ENCODE data around the gene PANK3. TPM values are rescaled to one million over a fixed set of nuclear protein-coding genes. Genes with fewer than 3 reads are reported as not detected.

PANK3 gene
- total and polyA plus RNA-seq, 4 donors, result 10.9 to 79.4 (median 42.4) TPM

- no peak for TF ChIP-seq HNF4A (conservative IDR thresholded peaks at IDR 0.05)
- no peak for TF ChIP-seq JUND (IDR thresholded peaks at IDR 0.05)
- TF ChIP-seq RXRA (IDR thresholded peaks at IDR 0.05), result no peak
- TF ChIP-seq, protein P1, sequence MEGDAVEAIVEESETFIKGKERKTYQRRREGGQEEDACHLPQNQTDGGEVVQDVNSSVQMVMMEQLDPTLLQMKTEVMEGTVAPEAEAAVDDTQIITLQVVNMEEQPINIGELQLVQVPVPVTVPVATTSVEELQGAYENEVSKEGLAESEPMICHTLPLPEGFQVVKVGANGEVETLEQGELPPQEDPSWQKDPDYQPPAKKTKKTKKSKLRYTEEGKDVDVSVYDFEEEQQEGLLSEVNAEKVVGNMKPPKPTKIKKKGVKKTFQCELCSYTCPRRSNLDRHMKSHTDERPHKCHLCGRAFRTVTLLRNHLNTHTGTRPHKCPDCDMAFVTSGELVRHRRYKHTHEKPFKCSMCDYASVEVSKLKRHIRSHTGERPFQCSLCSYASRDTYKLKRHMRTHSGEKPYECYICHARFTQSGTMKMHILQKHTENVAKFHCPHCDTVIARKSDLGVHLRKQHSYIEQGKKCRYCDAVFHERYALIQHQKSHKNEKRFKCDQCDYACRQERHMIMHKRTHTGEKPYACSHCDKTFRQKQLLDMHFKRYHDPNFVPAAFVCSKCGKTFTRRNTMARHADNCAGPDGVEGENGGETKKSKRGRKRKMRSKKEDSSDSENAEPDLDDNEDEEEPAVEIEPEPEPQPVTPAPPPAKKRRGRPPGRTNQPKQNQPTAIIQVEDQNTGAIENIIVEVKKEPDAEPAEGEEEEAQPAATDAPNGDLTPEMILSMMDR (IDR thresholded peaks at IDR 0.05; ENCODE audit: low read depth, low read length, missing input control), result no peak
These were observed 27.0 kb downstream of the PANK3 start (continued) for GRCh38 chr5:168552146-168552545.

DNA sequence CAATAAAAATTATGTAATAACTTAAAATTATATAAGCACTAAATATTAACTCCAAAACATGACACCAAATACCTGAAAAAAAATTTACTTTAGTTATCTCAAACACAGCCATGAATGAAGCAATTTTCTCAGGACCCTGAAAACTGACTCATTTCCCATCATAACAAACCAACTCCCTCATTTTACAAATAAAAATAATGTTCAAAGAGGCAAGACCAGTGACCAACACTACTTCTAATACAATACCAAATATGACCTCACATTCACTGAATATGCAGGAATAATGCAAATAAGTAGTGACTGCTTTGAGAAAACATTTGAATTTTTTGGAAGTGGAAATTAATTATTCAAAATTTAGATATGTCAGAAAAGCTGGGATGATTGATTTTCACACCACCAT lies 28.5 kb downstream of the PANK3 start:
- DNase-seq (ENCODE audit: low spot score), result no peak
- Histone ChIP-seq H3K27ac (ENCODE audit: low read depth in 1 of 2, low read length in 2 of 2) (no peak overlapping the region), H3K9ac (ENCODE audit: low read depth in 1 of 2, low read length in 2 of 2) (no peak overlapping the region), H3K4me1 (ENCODE audit: control insufficient read depth in 4 of 4, insufficient read depth in 4 of 4, low read length in 3 of 4) (no peaks in the 10 kb centered on the region), H3K27me3 (ENCODE audit: control insufficient read depth in 4 of 4, insufficient read depth in 4 of 4, low read length in 3 of 4) (no peaks in the 10 kb centered on the region), H3K4me3 (ENCODE audit: low read depth in 1 of 3, low read length in 3 of 3) (no peak overlapping the region), H3K9me3 (ENCODE audit: control insufficient read depth in 4 of 4, low read length in 3 of 4) (no peaks in the 10 kb centered on the region), H3K36me3 (ENCODE audit: control insufficient read depth in 4 of 4, insufficient read depth in 3 of 4, low read depth in 1 of 4, low read length in 3 of 4) (peaks cover 1 to 20% (median 15%) of the 10 kb centered on the region in 4 donors)
- TF ChIP-seq, protein P1 (IDR thresholded peaks at IDR 0.05; ENCODE audit: low read depth, low read length, missing input control), result no peak
- TF ChIP-seq RAD21 (IDR thresholded peaks at IDR 0.05) (no peak), SP1 (IDR thresholded peaks at IDR 0.05) (no peak), EGR1 (IDR thresholded peaks at IDR 0.05; ENCODE audit: low read depth in 2 of 2) (no peak), JUND (IDR thresholded peaks at IDR 0.05) (no peak)

DNA sequence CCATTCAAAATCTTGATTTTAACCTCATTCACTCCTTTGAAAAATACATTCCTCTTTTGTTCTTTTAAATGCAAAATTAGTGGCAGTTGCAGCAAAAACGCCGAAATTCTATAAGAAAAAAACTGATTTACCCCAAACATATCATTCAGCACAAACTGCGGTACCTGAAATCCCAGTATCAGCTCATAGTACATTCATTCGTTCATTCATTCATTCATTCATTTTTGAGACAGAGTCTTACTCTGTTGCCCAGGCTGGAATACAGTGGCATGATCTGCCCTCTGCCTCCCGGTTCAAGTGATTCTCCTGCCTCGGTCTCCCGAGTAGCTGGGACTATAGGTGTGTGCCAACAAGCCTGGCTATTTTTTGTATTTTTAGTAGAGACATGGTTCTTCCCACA lies 29.6 kb downstream of the PANK3 start:
- Histone ChIP-seq H3K4me3 (ENCODE audit: low read depth in 1 of 3, low read length in 3 of 3) (no peak overlapping the region), H3K9ac (ENCODE audit: low read depth in 1 of 2, low read length in 2 of 2) (no peak overlapping the region), H3K4me1 (ENCODE audit: control insufficient read depth in 4 of 4, insufficient read depth in 4 of 4, low read length in 3 of 4) (no peaks in the 10 kb centered on the region), H3K36me3 (ENCODE audit: control insufficient read depth in 4 of 4, insufficient read depth in 3 of 4, low read depth in 1 of 4, low read length in 3 of 4) (peaks cover 0 to 17% (median 15%) of the 10 kb centered on the region in 4 donors), H3K9me3 (ENCODE audit: control insufficient read depth in 4 of 4, low read length in 3 of 4) (no peaks in the 10 kb centered on the region), H3K27me3 (ENCODE audit: control insufficient read depth in 4 of 4, insufficient read depth in 4 of 4, low read length in 3 of 4) (no peaks in the 10 kb centered on the region), H3K27ac (ENCODE audit: low read depth in 1 of 2, low read length in 2 of 2) (no peak overlapping the region)
- TF ChIP-seq ATF3 (IDR thresholded peaks at IDR 0.05), result no peak
- TF ChIP-seq RXRA (IDR thresholded peaks at IDR 0.05), result no peak
- TF ChIP-seq HNF4A (conservative IDR thresholded peaks at IDR 0.05), result no peak
- no peak for TF ChIP-seq FOXA2 (IDR thresholded peaks at IDR 0.05)
- TF ChIP-seq, protein P2, sequence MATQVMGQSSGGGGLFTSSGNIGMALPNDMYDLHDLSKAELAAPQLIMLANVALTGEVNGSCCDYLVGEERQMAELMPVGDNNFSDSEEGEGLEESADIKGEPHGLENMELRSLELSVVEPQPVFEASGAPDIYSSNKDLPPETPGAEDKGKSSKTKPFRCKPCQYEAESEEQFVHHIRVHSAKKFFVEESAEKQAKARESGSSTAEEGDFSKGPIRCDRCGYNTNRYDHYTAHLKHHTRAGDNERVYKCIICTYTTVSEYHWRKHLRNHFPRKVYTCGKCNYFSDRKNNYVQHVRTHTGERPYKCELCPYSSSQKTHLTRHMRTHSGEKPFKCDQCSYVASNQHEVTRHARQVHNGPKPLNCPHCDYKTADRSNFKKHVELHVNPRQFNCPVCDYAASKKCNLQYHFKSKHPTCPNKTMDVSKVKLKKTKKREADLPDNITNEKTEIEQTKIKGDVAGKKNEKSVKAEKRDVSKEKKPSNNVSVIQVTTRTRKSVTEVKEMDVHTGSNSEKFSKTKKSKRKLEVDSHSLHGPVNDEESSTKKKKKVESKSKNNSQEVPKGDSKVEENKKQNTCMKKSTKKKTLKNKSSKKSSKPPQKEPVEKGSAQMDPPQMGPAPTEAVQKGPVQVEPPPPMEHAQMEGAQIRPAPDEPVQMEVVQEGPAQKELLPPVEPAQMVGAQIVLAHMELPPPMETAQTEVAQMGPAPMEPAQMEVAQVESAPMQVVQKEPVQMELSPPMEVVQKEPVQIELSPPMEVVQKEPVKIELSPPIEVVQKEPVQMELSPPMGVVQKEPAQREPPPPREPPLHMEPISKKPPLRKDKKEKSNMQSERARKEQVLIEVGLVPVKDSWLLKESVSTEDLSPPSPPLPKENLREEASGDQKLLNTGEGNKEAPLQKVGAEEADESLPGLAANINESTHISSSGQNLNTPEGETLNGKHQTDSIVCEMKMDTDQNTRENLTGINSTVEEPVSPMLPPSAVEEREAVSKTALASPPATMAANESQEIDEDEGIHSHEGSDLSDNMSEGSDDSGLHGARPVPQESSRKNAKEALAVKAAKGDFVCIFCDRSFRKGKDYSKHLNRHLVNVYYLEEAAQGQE (IDR thresholded peaks at IDR 0.05), result no peak
- TF ChIP-seq SP1 (IDR thresholded peaks at IDR 0.05), result no peak
- no peak for TF ChIP-seq TAF1 (conservative IDR thresholded peaks at IDR 0.05)
- no peak for TF ChIP-seq JUND (IDR thresholded peaks at IDR 0.05)
- no peak for TF ChIP-seq NR2F2 (IDR thresholded peaks at IDR 0.05)
- TF ChIP-seq FOXA1 (IDR thresholded peaks at IDR 0.05), result no peak
- TF ChIP-seq, protein P3, sequence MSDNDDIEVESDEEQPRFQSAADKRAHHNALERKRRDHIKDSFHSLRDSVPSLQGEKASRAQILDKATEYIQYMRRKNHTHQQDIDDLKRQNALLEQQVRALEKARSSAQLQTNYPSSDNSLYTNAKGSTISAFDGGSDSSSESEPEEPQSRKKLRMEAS (IDR thresholded peaks at IDR 0.05), result no peak
- TF ChIP-seq ZBTB33 (IDR thresholded peaks at IDR 0.05), result no peak
- no peak for TF ChIP-seq YY1 (IDR thresholded peaks at IDR 0.05)
- DNase-seq (ENCODE audit: low spot score), result no peak
- 98% methylated on average over 7 of the region's 7 CpGs for WGBS

Data from liver (tissue), 9 donors.